SJCRH30 (cell line): Measurements from ENCODE around the gene ZNF316. TPM values are rescaled to one million over a fixed set of nuclear protein-coding genes. Genes with fewer than 3 reads are reported as not detected.

Experiments
- DNase-seq, 2 experiments: peaks; one replicate each; pipeline ENCODE4 v3.0.0-alpha.2; 2015 to 2020
- H3K27ac ChIP-seq: fragments of 250-450 bp; sonication (Bioruptor Pico); 2 replicates; pipeline ENCODE4 v1.5.1; 2020; ENCODE audit warnings: mild to moderate bottlenecking, moderate library complexity
- H3K27me3 ChIP-seq: fragments of 250-450 bp; sonication (Bioruptor Pico); 2 replicates; pipeline ENCODE4 v1.5.1; 2020; ENCODE audit warnings: mild to moderate bottlenecking, moderate library complexity
- H3K36me3 ChIP-seq: fragments of 250-450 bp; sonication (Bioruptor Pico); 2 replicates; pipeline ENCODE4 v1.5.1; 2020; ENCODE audit warnings: mild to moderate bottlenecking, moderate library complexity
- H3K4me1 ChIP-seq: fragments of 250-450 bp; sonication (Bioruptor Pico); 2 replicates; pipeline ENCODE4 v1.5.1; 2020; ENCODE audit warnings: mild to moderate bottlenecking, moderate library complexity
- H3K4me3 ChIP-seq: fragments of 250-450 bp; sonication (Bioruptor Pico); 2 replicates; pipeline ENCODE4 v1.5.1; 2020; ENCODE audit warnings: mild to moderate bottlenecking, moderate library complexity
- H3K9me3 ChIP-seq: fragments of 250-450 bp; sonication (Bioruptor Pico); replicated peaks from 2 replicates; pipeline ENCODE4 v1.5.1; 2020; ENCODE audit warnings: mild to moderate bottlenecking, moderate library complexity
- total RNA-seq: library from RNA; depleted of rRNA; stranded (reverse); fragments of >200 nt; shearing (Covaris generic); gene quantifications from 2 replicates; pipeline ENCODE4 v1.2.3, GENCODE V29; 2014

The ZNF316 gene
- total RNA-seq, 1 experiment from 2014 or later: 16.2 TPM

GRCh38 chr7:6614953-6615722, 22.0 kb upstream of the ZNF316 start, which contains the start of gene ZNF853:
Gene ZNF853, plus strand, starts transcription at chr7:6615610. Its CDS starts 565 bp downstream, at chr7:6616175.
- H3K4me1 ChIP-seq: peaks cover 4% of the 10 kb centered on the region; the same call in 1 of the 2 replicates
- no peaks in the 10 kb centered on the region for H3K36me3 ChIP-seq
- H3K4me3 ChIP-seq: peak within 1 kb of the TSS; percentile 73
- H3K9me3 ChIP-seq: no peaks in the 10 kb centered on the region
- peak; percentile 37 to 50 for DNase-seq
- H3K27me3 ChIP-seq: no peaks in the 10 kb centered on the region
- H3K27ac ChIP-seq: no peak within 1 kb of the TSS

- Histone ChIP-seq H3K9me3 (no peaks in the 10 kb centered on the region), H3K27me3 (no peaks in the 10 kb centered on the region), H3K4me3 (peak overlapping the region; percentile 73), H3K36me3 (no peaks in the 10 kb centered on the region), H3K27ac (no peak overlapping the region), H3K4me1 (peaks cover 4% of the 10 kb centered on the region; the same call in 1 of the 2 replicates)
- DNase-seq: peak; percentile 56 to 66
These were observed 21.2 kb upstream of the ZNF316 start for GRCh38 chr7:6615723-6616555.

GRCh38 chr7:6616854-6617643, 20.1 kb upstream of the ZNF316 start:
- Histone ChIP-seq H3K36me3 (peaks cover 3% of the 10 kb centered on the region; the same call in 1 of the 2 replicates), H3K4me1 (peaks cover 4% of the 10 kb centered on the region; the same call in 1 of the 2 replicates), H3K4me3 (no peak overlapping the region), H3K9me3 (no peaks in the 10 kb centered on the region), H3K27me3 (no peaks in the 10 kb centered on the region), H3K27ac (no peak overlapping the region)
- DNase-seq: no peak

GRCh38 chr7:6618621-6619020, 18.5 kb upstream of the ZNF316 start:
- peaks cover 4% of the 10 kb centered on the region; the same call in 1 of the 2 replicates for H3K4me1 ChIP-seq
- no peak for DNase-seq
- H3K27ac ChIP-seq: no peak overlapping the region
- no peaks in the 10 kb centered on the region for H3K27me3 ChIP-seq
- no peaks in the 10 kb centered on the region for H3K9me3 ChIP-seq
- no peak overlapping the region for H3K4me3 ChIP-seq
- H3K36me3 ChIP-seq: peaks cover 3% of the 10 kb centered on the region; the same call in 1 of the 2 replicates

GRCh38 chr7:6619961-6620360, 17.2 kb upstream of the ZNF316 start:
- no peaks in the 10 kb centered on the region for H3K27me3 ChIP-seq
- H3K4me1 ChIP-seq: peaks cover under 1% of the 10 kb centered on the region; the same call in 1 of the 2 replicates
- peaks cover 3% of the 10 kb centered on the region; the same call in 1 of the 2 replicates for H3K36me3 ChIP-seq
- no peak for DNase-seq
- H3K4me3 ChIP-seq: no peak overlapping the region
- H3K27ac ChIP-seq: no peak overlapping the region
- H3K9me3 ChIP-seq: no peaks in the 10 kb centered on the region

GRCh38 chr7:6621195-6622133, 15.7 kb upstream of the ZNF316 start:
- no peak for DNase-seq
- Histone ChIP-seq H3K9me3 (no peaks in the 10 kb centered on the region), H3K4me3 (no peak overlapping the region), H3K27ac (no peak overlapping the region), H3K27me3 (no peaks in the 10 kb centered on the region), H3K36me3 (peaks cover 3% of the 10 kb centered on the region; the same call in 1 of the 2 replicates), H3K4me1 (no peaks in the 10 kb centered on the region)

GRCh38 chr7:6622134-6622710, 14.9 kb upstream of the ZNF316 start:
- H3K27ac ChIP-seq: no peak overlapping the region
- H3K4me1 ChIP-seq: no peaks in the 10 kb centered on the region
- no peak for DNase-seq
- no peak overlapping the region for H3K4me3 ChIP-seq
- peaks cover 3% of the 10 kb centered on the region; the same call in 1 of the 2 replicates for H3K36me3 ChIP-seq
- H3K27me3 ChIP-seq: no peaks in the 10 kb centered on the region
- H3K9me3 ChIP-seq: no peaks in the 10 kb centered on the region

GRCh38 chr7:6623589-6624245, 13.4 kb upstream of the ZNF316 start:
- no peaks in the 10 kb centered on the region for H3K9me3 ChIP-seq
- no peak overlapping the region for H3K4me3 ChIP-seq
- no peak for DNase-seq
- peaks cover 3% of the 10 kb centered on the region; the same call in 1 of the 2 replicates for H3K36me3 ChIP-seq
- H3K27ac ChIP-seq: no peak overlapping the region
- no peaks in the 10 kb centered on the region; the same call in 1 of the 2 replicates for H3K4me1 ChIP-seq
- H3K27me3 ChIP-seq: no peaks in the 10 kb centered on the region

GRCh38 chr7:6624246-6624611, 12.9 kb upstream of the ZNF316 start:
- Histone ChIP-seq H3K4me1 (no peaks in the 10 kb centered on the region; the same call in 1 of the 2 replicates), H3K36me3 (peaks cover 3% of the 10 kb centered on the region; the same call in 1 of the 2 replicates), H3K4me3 (no peak overlapping the region), H3K27ac (no peak overlapping the region), H3K9me3 (no peaks in the 10 kb centered on the region), H3K27me3 (no peaks in the 10 kb centered on the region)
- DNase-seq: no peak

GRCh38 chr7:6628045-6628444, 9.1 kb upstream of the ZNF316 start:
- H3K36me3 ChIP-seq: no peaks in the 10 kb centered on the region
- no peaks in the 10 kb centered on the region for H3K27me3 ChIP-seq
- H3K9me3 ChIP-seq: no peaks in the 10 kb centered on the region
- no peaks in the 10 kb centered on the region; the same call in 1 of the 2 replicates for H3K4me1 ChIP-seq
- H3K4me3 ChIP-seq: no peak overlapping the region
- no peak overlapping the region for H3K27ac ChIP-seq
- DNase-seq: peak; percentile 26 to 53

GRCh38 chr7:6630007-6630849, 6.9 kb upstream of the ZNF316 start:
- H3K4me3 ChIP-seq: no peak overlapping the region
- DNase-seq: no peak
- H3K27me3 ChIP-seq: no peaks in the 10 kb centered on the region
- no peaks in the 10 kb centered on the region for H3K36me3 ChIP-seq
- H3K27ac ChIP-seq: no peak overlapping the region
- no peaks in the 10 kb centered on the region for H3K9me3 ChIP-seq
- H3K4me1 ChIP-seq: no peaks in the 10 kb centered on the region; the same call in 1 of the 2 replicates

- DNase-seq: no peak
- no peak overlapping the region for H3K27ac ChIP-seq
- no peak overlapping the region for H3K4me3 ChIP-seq
- no peaks in the 10 kb centered on the region for H3K9me3 ChIP-seq
- H3K36me3 ChIP-seq: no peaks in the 10 kb centered on the region
- peaks cover 3% of the 10 kb centered on the region; the same call in 1 of the 2 replicates for H3K27me3 ChIP-seq
- peaks cover 4% of the 10 kb centered on the region; the same call in 1 of the 2 replicates for H3K4me1 ChIP-seq
These were observed 5.5 kb upstream of the ZNF316 start for GRCh38 chr7:6631605-6632004.
